HG03521 (cell line): Measurements from ENCODE around the gene DUSP28.
"Not testable (repeated sequence)": the region's sequence is repeated elsewhere in the genome, so short reads cannot be mapped to it uniquely, and the experiment has no call there.

ENCODE experiments used
- ATAC-seq: cut with Tn5 transposase; IDR thresholded peaks from one replicate; pipeline ENCODE4 v1.9.1; 2021; ENCODE audit warnings: mild to moderate bottlenecking, moderate library complexity; ENCODE audit not compliant: unreplicated experiment

Gene DUSP28

GRCh38 chr2:240559286-240559685 lies 871 bp upstream of the DUSP28 start:
- ATAC-seq = no peak

- peak; percentile 56 for ATAC-seq
Measured at GRCh38 chr2:240560480-240561324, 545 bp downstream of the DUSP28 start.

DNA sequence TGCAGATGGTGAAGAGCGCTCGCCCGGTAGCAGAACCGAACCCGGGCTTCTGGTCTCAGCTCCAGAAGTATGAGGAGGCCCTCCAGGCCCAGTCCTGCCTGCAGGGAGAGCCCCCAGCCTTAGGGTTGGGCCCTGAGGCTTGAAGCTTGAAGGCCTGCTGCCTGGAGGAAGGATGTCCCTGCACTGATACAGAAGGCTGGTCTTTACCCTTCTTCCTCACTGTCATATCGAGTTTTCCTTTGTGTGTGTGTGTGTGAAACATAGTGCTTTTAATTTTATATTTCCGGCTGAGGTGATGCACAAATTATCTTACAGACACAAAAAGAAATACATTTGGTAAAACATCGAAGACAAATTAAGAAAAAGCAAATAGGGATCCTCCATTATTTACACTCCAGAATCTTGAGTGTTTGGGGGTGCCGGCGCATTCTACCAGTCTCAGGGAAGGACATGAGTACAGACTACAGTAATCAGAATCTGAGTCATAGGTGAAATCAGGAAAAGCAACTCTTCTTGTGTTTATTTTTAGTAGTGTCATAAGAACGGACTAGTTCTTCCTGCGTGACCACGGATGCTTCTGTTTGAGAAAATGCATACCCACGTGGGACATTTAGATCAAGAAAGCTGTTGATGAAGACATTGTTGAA lies 1.3 kb downstream of the DUSP28 start:
- ATAC-seq = no peak

- ATAC-seq = not testable (repeated sequence)
Measured at GRCh38 chr2:240563231-240563630, 3.1 kb downstream of the DUSP28 start.

GRCh38 chr2:240563951-240564560 lies 3.9 kb downstream of the DUSP28 start:
- ATAC-seq = no peak

- no peak for ATAC-seq
Measured at GRCh38 chr2:240564561-240565332, 4.6 kb downstream of the DUSP28 start.

- ATAC-seq = peak; percentile 18
Measured at GRCh38 chr2:240565333-240566202, 5.4 kb downstream of the DUSP28 start.

- peak; percentile 40 for ATAC-seq
Measured at GRCh38 chr2:240566203-240567136, 6.3 kb downstream of the DUSP28 start.

GRCh38 chr2:240567137-240567871 lies 7.1 kb downstream of the DUSP28 start:
- no peak for ATAC-seq

DNA sequence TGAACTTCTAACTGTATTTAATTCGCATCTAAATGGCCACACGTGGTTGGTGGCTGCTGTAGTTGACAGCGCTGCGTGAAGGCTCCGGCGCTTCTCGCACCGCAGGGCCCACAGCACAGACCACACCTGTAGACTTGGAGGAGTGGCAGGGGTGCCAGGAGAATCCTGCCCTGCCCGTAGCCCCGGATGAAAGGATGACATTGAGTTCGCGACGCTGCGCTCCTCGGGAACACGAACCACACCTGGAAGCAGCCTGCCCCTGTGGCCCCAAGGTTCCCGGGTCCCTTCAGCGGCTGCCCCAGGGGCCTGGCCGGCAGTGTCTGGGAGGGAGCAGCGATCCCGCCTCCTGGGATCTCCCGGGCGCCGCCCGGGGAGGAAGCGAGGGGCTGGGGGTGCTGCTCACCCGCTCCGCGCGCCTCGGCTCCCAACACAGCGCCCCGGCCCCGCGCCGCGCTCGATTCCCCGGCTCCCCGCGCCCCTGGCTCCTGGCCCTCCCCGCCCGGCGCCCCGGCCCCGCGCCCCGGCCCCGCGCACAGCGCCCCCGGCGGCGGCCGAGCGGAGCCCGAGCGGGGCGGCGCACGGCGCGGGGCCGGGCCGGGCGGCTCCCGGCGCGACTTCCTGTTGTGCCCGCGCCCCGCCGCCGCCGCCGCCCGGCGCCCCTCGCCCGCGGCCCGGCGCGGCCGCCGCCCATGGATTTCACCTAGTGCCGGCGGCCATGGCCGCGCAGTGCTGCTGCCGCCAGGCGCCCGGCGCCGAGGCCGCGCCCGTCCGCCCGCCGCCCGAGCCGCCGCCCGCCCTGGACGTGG lies 7.9 kb downstream of the DUSP28 start, which contains the start of gene RNPEPL1:
TSS of gene RNPEPL1 (plus strand) at position 613 of the 806 bp plus-strand sequence. CDS start at position 716, 103 bp downstream.
- ATAC-seq = peak; percentile 38

DNA sequence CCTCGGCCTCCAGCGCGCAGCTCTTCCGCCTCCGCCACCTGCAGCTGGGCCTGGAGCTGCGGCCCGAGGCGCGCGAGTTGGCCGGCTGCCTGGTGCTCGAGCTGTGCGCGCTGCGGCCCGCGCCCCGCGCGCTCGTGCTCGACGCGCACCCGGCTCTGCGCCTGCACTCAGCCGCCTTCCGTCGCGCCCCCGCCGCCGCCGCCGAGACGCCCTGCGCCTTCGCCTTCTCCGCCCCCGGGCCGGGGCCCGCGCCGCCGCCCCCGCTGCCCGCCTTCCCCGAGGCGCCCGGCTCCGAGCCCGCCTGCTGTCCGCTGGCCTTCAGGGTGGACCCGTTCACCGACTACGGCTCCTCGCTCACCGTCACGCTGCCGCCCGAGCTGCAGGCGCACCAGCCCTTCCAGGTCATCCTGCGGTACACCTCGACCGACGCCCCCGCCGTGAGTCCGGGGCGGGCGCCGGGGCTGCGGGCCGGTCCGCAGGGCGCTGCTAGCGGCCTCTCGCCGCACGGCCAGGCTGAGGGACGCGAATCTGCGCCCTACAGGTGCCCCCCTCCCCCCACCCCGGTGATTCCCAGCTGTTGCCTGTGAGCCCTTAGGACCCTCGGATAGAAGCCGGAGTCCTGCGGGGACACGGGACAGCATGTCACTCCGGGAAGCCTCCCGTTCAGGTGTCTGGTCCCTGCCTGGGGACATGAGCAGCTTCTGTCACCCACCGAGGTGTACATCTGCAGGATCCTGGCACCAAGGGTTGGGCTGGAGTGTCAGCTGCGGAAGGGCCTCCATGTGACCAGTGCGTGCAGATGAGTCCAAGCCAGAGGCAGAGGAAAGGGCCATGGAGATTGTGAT lies 8.7 kb downstream of the DUSP28 start:
- peak; percentile 27 for ATAC-seq

DNA sequence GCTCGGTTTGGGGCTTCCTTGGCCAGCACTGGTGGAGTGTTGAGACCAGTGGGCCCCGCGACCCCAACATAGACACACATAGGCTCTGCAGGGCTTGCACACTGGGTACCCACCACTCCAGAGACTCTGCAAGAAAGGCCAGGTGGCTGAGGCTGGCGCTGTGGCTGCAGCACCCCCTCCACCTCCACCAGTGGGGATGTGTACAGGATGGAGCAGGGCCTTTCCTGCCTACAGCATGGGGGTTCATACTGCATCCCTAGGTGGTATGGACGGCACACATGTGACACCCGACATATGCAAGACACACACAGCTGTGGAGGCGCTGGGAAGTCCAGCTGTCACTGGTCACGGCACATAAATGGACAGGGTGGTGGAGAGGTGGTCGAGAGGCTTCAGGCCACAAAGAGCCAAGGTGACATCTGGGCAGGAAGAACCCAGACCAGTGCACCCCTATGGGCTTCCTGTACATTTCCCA lies 9.4 kb downstream of the DUSP28 start:
- ATAC-seq = no peak

DNA sequence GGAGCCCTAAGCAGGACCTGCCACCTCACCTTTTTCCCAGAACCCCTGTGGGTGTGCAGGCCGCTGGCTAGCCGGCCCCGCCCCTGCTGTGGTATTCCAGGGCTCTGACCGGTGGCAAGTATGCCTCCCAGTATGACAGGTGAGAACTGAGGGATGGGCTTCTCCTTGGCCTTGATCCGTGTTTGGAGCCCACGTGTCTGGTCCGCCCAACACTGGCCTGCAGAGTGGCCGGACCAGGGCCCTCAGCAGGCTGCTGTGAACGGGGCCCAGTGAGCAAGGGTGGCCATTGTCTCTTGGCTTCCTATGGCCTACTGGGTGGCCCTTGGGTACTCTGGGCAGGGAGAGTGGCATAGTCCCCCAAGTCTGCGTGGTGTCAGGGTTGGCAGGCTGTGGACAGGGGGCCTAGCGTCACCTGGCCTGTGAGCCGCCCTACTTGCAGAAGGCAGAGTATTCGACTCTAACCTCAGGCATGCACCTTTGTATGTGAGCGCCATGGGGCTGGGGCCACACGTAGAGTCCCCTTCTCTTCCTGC lies 9.9 kb downstream of the DUSP28 start:
- ATAC-seq = no peak

DNA sequence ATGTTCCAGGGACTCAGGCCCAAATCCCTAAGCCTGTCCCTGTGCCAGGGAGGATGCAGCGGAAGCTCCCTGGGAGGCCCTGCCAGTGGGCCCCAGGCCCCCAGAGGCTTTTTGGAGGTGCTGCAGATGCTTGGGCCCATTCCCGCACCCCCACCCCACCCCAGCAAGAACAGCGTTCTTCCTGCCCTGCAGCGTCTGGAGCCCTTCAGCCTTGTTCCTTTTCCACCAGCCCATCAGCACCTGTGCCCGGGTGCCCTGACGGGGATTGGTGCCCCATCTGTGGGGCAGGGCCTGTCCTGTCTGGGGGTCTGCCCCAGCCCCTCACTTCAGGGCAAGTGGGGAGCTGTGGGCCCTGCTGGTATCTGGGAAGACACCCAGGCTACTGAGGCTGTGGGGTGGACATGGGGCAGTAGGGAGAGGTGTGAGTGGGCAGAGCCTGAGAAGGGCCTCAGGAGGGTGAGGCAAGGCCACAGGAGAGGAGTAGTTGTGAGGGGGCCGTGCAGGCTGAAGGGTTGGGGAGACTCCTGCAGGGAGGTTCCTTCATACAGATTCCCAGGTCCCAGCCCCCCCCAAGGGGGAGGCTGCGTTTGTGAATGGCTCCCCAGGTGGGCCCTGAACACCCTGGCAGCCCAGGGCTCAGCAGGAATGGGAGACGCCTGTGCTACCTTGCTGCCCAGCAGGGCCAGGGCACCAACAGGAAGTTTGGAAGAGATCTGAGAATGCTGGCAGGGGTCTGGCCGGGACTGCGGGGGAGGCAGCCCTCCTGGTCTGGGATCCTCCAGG lies 10.6 kb downstream of the DUSP28 start:
- no peak for ATAC-seq

GRCh38 chr2:240571314-240571973 lies 11.3 kb downstream of the DUSP28 start:
- no peak for ATAC-seq
